ENCODE results near the gene USP2.

USP2 gene

DNA sequence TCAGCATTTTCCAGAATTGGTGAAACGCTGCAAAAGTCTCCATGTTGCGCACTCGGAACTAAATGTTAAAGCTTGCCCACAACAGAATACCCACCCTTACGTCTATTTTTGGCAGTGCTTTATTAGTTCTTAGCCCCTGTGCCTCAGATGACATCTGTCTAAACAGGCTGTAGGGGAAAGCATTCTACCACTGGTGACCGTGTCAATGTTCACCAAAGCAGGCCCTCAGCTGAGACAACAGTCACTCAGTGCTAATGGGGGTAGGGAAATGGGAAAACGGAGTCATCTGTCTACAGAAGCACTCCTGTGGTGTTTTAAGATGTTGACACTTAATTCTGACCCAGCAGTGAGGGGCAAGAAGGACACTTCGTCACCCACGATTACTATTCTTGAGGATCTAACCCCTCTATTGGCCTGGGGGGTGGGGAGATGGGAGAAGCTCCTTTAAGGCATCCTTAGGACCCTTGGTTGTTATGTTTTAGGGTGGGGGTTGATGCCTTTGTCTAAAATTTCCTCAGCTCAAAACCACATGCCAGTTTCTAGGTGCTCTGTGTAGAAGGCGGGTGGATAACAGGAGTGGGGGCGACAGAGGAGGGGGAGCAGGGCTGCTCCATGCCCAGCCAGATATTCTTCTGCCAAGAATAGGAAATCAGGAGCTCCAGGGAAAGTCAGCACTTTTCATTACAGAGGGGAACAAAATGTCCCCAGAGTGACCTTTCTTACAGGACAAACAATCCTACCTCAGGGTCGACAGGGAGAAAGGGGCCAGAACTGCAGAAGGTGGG is 19.4 kb downstream of the USP2 start:
- DNase-seq: no peak

DNA sequence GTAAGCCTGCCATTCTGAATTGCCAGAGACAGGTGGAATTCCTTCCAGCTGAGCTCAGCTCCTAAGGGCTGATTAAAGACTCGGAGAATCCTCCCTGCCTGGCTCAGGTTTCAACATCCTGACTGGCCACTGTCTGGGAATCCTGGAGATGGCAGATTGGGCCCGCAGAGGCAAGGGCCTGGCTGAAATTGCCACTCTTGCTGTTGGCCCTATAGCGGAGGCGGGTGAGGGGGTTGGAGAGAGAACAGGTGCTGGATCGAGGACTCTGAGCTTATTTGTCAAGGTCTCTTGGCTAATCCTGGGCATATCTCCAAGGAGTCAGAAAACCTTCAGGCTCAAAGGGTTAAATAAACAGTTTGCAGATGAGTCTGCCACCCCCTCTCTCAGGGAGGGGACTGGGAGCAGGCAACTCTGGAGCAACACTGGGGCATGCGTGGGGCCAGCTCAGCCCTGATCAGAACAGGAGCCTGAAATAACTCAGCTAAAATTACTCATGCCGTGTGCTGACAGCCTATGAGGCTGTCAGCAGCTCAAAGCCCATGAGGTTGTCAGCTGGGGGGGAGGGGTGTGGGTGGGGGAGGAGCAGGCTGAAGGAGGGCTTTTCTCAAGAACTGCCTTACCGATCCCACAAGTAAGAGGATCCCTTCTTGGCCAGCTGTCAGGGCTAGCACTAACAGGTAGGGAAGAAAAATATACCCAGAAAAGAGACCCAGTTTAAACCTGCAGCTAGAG is 20.3 kb downstream of the USP2 start:
- peak; percentile 68 for DNase-seq

DNA sequence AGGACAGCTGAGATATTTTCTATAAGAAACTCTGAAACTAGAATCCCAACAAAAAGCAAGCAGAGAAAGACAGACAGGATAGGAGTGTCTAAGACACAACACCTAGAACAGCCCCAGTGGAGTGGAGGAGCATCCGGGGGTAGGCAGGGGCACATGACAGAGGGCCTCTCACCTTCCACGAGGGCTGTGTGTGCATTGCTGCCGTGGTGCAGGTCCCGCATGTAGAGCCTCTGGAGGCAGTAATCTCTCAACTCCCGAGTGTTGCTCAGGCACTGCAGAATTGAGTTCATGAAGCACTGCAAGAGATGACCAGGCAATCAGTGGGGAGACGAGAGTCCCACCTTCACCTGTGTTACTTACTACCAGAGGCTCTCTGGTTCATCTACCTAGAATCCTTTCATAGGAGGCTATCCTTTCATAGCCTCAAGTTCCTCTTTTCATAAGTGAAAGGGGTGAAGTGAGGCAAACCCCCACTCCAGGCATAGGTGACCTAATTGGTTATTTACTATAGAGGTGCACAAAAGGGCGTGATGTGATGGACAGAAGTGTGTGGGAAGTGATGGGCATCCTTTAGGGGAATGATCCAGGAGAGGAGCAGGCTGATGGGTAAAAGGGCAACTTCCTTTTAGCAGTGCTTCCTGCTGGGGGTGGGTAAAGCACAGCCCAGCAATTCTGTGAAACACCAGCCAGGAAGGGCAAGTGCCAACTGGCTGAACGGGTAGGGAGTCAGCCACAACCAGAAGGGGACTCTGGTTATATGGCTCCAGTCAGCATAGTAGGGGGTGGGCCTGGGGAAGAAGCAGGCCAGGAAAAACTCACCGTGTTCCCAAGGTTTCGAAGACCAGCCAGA is 21.9 kb downstream of the USP2 start:
- DNase-seq: no peak

DNA sequence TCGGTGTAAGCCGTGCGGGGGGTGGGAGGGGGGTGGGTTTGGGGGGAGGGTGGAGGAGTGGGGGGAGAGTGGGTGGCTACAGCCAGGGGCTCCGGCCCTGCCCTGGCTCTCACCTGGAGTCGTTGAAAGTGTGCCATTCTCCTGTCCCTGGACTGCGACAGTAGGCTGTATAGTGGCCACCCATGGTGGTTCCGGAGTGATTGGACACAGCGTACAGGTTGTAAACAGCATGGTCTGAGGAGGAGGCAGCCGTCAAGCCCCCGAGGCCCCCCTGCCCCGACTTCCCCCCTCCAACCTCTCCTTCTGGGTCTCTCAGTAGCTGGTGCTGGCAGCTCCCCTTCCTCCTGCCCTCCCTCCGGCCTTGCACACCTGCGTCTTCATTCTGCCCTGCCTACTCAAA is 24.4 kb downstream of the USP2 start:
- no peak for DNase-seq

DNA sequence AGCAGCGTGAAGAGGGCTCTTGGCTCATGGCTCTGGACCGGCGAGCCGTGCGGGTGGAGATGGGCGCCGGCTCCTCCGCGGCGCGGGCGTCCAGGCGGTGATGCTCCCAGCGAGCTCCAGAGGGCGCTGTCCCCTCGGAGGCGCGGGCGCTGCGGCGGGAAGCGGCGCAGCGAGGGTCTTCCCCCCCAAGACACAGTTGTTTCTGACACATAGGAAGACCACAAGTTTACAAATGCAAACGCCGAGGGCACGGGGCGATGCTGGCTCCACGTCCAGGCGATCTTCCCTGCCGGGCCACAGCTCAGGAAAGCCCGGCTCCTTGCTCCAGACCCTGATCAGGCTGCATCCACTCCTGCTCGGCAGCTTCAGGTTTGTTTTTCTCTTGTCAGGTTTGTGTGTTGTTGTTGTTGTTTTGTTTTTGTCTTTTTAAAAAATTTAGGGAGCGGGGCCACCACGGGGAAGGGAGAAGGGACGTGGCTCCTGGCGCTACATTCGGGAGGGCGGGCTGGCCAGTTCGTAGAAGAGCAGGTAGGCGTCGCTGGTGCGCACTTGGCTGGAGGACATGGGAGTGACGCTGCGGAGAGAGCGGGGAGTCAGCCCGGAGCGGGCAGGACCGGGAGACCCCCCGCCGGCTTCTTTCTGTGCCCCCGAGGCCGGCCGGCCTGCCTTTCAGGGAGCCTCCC is 25.0 kb downstream of the USP2 start:
- peak; percentile 92 for DNase-seq

DNA sequence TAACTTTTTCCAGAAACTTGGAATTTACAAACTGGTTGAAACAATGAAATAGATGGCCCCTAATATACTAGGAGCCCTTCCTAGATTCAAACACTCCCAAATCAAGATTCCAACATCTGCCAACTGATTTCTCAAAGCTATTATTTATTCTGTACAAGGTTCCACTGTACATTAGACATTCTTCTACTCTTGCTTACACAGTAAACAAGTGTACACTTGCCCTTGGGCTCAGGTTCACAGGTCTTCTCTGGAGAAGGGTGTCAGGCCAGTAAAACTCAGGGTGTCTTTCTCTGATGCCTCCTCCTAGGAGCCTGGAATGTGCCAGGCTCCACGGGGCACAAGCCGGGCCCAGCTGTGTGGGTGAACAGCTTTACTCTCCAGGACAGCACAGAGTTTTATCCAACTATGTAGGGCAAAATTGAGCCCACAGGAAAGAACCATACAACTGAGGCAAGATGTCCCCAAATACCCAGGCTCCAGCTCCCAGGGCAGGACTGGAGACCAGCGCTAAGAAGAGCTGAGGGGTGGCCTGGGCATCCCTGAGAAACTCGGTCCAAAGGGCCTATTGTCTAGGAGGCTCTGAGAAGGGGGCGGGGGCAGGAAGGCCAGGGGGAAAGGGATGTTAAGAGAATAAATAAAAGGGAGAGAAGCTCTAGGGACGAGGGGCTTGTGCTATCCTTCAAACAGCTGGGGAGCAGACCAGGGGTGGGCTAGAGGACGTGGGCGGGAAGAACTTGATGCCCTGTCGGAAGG is 26.2 kb downstream of the USP2 start:
- no peak for DNase-seq

DNA sequence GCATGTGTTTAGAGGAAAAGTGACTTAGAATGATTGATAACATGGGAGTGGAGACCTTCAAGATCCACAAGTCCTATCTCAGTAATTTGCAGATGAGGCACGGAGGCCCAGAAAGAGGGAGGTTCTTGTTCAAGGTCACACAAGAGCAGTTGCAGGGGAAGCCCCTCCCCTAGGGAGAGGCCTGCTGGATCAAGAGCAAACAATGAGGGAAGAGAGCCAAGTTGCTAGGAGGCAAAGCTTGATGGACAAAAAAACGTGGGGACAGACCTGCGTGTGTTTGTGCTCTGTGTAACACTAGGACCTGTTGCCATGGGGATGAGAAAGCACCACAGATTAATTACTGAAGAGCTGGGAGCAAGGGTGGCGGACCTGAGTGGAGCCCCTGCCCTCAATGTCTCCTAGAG is 28.6 kb downstream of the USP2 start:
- peak; percentile 43 for DNase-seq

DNA sequence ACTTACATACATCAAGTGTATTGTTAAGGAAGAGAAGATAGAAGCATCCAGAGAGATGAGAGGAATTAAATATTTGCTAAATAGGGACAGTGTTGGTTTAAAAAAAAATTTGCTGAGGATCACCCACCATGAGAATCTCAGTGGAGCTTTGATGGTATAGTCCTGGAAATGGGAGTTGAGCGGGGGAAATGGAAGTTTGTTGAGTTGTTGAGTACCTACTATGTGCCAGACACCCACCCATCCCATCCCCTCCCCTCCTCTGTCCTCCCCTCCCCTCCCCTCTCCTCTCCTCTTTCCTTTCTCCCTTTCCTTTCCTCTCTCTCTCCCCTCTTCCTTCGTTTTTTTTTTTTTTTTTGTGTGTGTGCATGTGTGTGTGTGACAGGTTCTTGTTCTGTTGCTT is 30.3 kb downstream of the USP2 start:
- DNase-seq: no peak

DNA sequence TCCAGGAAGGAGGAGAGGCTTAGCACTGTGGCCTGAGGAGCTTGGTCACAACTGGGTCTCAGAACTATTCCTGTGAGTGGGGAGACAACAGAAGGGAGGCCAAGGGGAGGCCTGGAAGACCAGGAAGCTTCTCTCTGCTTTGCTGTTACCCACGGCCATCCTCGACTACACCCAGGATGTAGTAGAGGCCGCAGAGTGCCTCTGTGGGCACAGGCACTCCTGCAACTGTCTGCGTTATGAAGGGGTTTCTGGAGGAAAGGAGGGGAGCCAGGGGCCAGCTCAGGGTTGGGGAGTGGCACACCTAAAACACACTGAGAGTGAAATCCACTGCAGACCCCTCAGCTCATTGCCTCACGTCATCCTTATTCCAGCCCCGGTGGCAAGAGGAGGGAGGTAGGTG is 31.2 kb downstream of the USP2 start:
- no peak for DNase-seq

DNA sequence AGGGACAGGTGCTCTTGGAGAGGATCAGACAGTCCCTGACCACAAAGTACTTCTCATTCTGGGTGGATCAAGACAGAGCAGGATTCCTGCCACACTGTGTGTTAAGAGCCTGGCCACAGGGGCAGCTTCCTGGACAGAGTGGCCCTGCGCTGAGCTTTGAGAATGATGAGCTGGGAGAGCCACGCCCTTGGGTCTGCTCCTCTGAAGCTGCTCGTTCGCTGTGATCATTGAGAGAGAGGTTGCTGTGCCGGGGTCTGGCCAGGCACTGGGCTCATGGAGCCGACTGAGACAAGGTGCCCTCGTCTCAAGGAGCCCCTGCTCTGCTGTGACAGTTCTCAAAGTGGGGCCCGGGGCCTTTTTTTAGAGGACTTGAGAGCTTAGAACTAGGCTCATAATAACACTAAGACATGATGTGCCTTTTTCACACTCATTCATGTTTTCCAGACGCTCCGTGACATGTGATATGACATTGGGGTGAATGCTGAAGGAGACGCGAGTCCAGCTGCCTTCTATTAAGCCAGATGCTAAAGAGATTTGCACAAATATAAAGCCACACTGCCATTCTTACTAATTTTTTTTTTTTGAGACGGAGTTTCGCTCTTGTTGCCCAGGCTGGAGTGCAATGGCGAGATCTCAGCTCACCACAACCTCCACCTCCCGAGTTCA is 33.4 kb downstream of the USP2 start:
- DNase-seq: peak; percentile 32

DNA sequence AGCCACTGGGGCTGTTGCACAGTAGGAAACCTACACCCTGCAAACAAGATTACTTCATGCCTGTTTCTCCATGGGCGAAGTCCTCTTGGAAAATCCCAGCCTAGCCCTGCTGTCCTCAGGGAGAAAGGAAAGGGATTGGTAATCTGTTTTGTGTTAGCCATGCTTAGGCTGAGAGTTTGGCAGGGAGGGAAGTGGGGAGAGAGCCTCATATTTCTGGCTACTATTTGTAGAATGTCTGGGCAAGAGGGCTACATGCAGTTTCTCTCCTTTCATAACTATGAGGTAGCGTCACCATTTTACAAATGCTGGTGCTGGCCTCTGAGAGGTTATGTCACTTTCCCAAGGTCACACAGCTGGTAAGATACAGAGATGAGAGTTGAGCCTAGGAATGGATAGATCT is 34.2 kb downstream of the USP2 start:
- DNase-seq: no peak

DNA sequence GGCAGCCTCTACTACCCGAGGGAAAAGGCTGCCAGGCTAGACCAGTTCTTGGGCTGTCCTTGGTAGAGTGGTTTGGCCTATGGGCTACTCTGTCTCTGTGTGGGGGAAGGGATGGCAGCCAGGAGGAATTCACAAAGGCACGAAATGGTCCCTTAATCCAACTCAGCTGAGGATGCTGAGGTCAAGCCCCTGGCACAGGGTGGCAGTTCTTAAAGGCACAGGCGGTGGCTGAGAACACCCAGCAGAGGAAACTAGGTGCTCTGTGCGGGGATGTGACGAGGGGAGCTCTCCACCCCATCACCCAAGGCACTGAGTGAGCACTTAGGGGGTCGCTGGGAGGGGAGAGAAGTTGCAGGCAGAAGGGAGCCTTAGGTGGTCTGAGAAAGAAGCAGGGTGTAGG is 34.9 kb downstream of the USP2 start, which contains the start of gene MFRP:
Gene MFRP, minus strand, starts transcription at position 101 of the 400 bp plus-strand sequence. CDS start 192 bp downstream, outside the sequence.
- DNase-seq: no peak

DNA sequence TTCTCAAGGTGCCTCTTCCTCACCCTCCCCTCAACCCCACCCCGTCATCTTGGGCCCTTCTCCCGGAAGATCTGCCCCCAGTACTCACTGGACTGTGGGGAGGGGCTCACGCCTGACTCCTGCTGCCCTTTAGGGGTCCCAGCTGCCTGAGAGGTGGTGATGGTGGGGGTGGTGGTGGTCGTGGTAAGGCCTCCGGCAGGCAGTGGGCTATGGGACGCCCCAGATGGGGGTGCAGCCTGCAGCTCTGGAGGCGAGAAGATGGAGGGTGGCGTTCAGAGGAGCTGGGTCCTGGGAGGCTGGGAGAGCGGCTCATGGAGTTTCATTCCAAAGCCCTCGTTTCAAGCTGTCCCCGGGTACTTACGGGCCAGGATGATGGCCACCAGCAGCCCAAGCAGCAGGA is 35.8 kb downstream of the USP2 start:
- no peak for DNase-seq

DNA sequence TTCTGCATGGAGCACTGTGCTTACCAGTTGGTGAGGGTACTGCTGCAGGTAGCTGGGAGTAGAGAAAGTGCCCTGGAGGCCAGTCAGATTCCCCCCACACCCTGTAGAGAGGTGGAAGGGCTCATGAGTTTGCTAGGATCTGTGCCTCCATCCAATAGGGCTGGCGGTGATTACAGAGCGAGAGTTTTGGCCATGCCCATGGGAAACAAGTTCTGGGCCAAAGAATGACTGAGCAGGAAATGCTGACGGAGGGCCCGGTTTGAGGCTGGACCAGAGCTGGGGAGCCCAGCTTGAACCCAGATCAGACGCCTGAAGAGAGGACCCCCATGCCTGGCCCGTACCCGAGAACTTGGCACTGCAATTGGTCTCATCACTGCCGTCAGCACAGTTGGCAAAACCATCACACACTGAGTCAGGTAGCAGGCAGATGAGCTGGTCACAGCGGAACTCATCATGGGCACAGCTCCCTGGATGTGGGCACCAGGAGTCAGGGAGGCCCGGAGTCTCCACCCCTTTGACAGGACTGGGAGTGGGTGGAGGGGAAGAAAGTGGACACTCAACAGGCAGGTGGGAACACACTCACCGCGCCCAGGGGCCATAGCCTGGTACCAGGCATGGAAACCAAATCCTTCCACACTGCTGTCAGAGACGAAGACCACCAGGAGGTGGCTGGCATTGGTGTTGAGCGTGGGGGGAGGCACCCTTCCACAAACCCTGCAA is 37.0 kb downstream of the USP2 start:
- DNase-seq: no peak

DNA sequence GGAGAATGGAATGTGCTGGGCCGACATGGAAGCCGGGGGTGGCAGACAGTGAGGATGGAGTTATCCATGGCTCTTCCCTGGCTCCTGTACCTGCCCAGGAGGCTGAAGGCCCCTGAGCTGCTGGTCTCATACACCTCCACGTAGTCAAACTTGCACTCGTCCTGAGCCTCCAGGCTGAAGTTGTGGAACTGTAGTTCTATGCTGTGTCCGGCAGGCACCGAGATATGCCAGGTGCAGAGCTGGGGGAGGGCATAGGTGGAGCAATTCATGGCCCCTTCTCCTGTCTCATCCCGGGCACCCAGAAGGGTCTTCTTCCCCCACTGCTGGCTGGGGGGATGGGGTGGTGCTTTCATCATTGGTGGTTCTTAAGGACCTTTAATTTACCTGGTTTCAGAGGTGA is 37.8 kb downstream of the USP2 start:
- no peak for DNase-seq

DNA sequence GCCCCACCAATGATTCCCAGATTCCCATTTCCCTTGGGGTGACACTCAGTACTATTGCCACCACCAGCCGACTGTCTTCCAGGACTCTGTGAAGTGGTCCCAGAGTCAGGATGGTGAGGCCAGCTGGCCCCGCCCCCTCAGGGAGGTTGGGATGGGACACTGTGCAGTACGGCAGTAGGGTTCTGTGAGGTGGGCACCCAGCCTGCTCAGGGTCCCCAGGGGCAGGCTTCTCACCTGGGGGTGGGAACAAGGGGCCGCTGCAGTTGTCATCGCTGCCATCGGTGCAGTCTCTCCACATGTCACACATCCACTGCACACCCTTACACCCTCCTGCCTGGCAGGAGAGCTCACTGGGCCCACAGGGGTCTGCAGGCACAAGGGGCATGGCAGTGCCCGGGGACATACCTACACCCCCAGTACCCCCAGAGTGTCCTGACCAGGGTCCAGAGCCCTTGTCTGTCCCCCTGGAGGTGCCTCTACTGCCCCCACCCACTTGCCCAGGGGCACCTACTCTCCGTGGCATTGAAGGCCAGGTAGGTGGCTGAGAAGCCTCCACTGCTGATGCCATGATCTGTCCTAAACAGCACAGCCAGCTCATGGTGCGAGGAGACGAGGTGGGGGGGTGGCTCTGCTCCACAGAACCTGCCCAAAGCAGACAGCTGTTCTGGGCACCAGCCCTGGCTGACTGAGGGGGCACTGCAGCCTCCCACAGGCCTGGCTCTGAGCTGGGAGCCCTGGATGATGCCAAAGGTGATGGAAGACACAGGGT is 38.9 kb downstream of the USP2 start:
- DNase-seq: peak; percentile 43

DNA sequence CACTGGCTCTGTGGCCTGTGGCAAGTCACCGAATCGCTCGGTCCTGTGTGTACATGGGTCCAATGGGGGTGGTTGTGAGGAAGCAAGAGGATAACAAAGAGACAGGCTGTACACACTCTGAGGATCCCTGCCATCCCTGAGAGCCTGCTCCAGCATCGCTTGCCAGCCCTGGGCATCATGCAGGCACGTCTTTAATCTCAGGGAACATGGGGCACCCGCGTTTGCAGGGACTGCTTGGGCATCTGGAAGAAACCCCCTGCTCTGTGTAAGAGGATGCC is 39.5 kb downstream of the USP2 start:
- peak; percentile 33 for DNase-seq

DNA sequence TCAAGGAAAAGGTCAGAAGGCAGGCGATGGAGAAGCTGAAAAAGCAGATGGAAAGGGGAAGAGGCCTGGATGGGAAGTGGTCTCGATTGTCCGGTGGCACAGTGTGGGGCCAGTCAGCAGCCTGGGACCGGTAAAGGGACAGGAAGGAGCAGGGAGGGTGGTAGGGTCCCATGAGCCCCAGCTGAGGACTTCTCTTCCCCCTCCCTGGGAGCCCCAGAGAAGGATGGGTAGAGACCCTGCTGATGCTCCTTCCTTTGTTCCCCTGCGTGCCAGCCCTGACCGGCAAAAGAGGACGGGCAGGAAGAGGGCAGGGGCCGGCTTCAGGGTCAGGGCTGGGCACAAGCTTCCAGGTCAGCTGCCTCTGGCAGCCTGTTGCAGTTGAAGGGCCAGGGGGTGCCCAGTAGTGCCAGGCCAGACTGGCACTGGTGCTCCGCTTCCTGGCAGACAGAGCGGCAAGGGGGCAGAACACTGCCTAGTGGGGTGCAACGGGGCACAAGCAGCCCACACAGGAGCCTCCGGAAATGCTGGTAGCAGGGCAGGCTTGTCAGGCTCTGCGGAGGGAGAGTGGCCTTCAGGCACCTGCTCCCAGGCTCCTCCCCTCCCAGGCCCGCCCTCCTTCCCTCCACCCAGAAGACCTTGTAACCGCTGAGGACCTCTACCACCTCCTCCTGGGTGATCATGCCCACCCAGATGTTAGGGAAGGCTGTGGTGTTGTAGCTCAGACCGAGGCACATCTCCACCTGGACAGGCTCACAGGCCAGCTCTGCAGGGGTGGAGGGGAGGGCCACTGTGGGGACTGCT is 40.1 kb downstream of the USP2 start:
- DNase-seq: peak; percentile 55
